Hepatocyte (in vitro differentiated cells): ENCODE data around the gene CORO1C.

Source experiments
- EZH2 ChIP-seq: fragments of 200-600 bp; sonication (generic); IDR thresholded peaks from 2 replicates; pipeline ENCODE4 v1.6.1; 2016; ENCODE audit warnings: antibody characterized with exemption, mild to moderate bottlenecking, borderline replicate concordance
- EZH2phosphoT487 ChIP-seq: fragments of 200-600 bp; sonication (generic); IDR thresholded peaks from one replicate; pipeline ENCODE4 v1.6.1; 2018; ENCODE audit warnings: antibody characterized with exemption, mild to moderate bottlenecking, low read depth, moderate library complexity; ENCODE audit not compliant: unreplicated experiment, severe bottlenecking
- TF ChIP-seq, protein P1 (sequence below): fragments of 200-600 bp; sonication (generic); IDR thresholded peaks from 2 replicates; pipeline ENCODE4 v1.5.1; 2016; ENCODE audit warnings: antibody characterized with exemption, mild to moderate bottlenecking; ENCODE audit not compliant: poor library complexity

DNA sequence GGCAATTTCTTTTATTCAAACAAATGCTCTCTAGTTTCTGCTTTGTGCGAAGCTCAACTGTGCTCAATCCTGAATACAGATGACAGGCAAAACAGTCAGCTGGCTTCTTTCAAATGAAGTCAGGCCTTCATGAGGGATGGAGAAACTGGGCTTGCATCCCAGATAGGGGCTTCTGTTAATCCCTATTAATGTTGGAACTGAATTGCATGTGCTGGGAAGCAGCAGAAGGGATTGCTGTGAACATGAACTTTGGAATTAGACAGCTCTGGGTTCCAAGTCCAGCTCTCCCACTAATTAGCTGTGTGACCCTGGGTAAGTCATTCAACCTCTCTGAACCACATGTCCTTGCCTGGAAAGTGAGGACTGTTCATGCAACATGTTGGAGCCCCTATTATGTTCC is 21.1 kb upstream of the CORO1C start:
- no peak for TF ChIP-seq EZH2
- TF ChIP-seq, protein P1, sequence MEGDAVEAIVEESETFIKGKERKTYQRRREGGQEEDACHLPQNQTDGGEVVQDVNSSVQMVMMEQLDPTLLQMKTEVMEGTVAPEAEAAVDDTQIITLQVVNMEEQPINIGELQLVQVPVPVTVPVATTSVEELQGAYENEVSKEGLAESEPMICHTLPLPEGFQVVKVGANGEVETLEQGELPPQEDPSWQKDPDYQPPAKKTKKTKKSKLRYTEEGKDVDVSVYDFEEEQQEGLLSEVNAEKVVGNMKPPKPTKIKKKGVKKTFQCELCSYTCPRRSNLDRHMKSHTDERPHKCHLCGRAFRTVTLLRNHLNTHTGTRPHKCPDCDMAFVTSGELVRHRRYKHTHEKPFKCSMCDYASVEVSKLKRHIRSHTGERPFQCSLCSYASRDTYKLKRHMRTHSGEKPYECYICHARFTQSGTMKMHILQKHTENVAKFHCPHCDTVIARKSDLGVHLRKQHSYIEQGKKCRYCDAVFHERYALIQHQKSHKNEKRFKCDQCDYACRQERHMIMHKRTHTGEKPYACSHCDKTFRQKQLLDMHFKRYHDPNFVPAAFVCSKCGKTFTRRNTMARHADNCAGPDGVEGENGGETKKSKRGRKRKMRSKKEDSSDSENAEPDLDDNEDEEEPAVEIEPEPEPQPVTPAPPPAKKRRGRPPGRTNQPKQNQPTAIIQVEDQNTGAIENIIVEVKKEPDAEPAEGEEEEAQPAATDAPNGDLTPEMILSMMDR: no peak
- no peak for TF ChIP-seq EZH2phosphoT487
